Activated CD8-positive, alpha-beta T cell treated with anti-CD3 and anti-CD28 coated beads, Interleukin-2, amount 10 ng/mL, durations not matched to agents 7 days and 5 days (primary cell): ENCODE results near the gene ATP2A3. TPM values are rescaled to one million over a fixed set of nuclear protein-coding genes. Genes with fewer than 3 reads are reported as not detected.
"Not testable (repeated sequence)": the region's sequence is repeated elsewhere in the genome, so short reads cannot be mapped to it uniquely, and the experiment has no call there.

ENCODE experiments used
- ATAC-seq: fragments of 150-1000 bp; cut with Tn5 transposase; one replicate; pipeline ENCODE4 v1.10.0; 2021; ENCODE audit warnings: moderate library complexity
- CTCF ChIA-PET: fragments of 350-600 bp; sonication (Branson Sonifier 250); formaldehyde crosslinking; loops from one replicate; lab custom pipeline; 2021; ENCODE audit warnings: antibody characterized with exemption; lab: Charles Lee
- POLR2A ChIA-PET: fragments of 350-600 bp; sonication (Branson Sonifier 250); formaldehyde crosslinking; loops from one replicate; lab custom pipeline; 2021; ENCODE audit warnings: antibody characterized with exemption; lab: Charles Lee
- DNase-seq: peaks from one replicate; pipeline ENCODE4 v3.0.0-alpha.2; 2020
- H3K27ac Mint-ChIP-seq: one replicate; pipeline ENCODE4 v1.8.0; 2021; ENCODE audit warnings: mild to moderate bottlenecking, mixed read lengths
- H3K27me3 Mint-ChIP-seq: one replicate; pipeline ENCODE4 v1.8.0; 2021; ENCODE audit warnings: low read depth, mixed read lengths
- H3K36me3 Mint-ChIP-seq: one replicate; pipeline ENCODE4 v1.8.0; 2021; ENCODE audit warnings: low read depth, mixed read lengths
- H3K4me1 Mint-ChIP-seq: one replicate; pipeline ENCODE4 v1.8.0; 2021; ENCODE audit warnings: low read depth, mixed read lengths
- H3K4me3 Mint-ChIP-seq: one replicate; pipeline ENCODE4 v1.8.0; 2021; ENCODE audit warnings: mild to moderate bottlenecking, mixed read lengths
- H3K9me3 Mint-ChIP-seq: one replicate; pipeline ENCODE4 v1.8.0; 2022; ENCODE audit warnings: mixed read lengths; ENCODE audit not compliant: insufficient read depth
- total RNA-seq, 2 experiments: library from RNA; stranded (reverse); gene quantifications; one replicate each; pipeline ENCODE4 v1.2.3, GENCODE V29; 2021

ATP2A3 gene
- total RNA-seq, 2 experiments from 2014 or later = 341 to 354 TPM

GRCh38 chr17:4004517-4005295 lies 40.5 kb upstream of the ATP2A3 start:
- peaks cover 27% of the 10 kb centered on the region for H3K36me3 Mint-ChIP-seq
- no peak overlapping the region for H3K4me3 Mint-ChIP-seq
- ATAC-seq (peak; percentile 77), DNase-seq (peak; percentile 64)
- H3K27ac Mint-ChIP-seq = no peak overlapping the region
- no peaks in the 10 kb centered on the region for H3K9me3 Mint-ChIP-seq
- H3K4me1 Mint-ChIP-seq = peaks cover 3% of the 10 kb centered on the region
- H3K27me3 Mint-ChIP-seq = peaks cover 2% of the 10 kb centered on the region
- ChIA-PET CTCF (interaction anchor here (0.6 to 6.6 kb wide), 17 partner anchors 9 to 277 kb away, joined by 3 to 69 read pairs (median 4); partner anchors contain the start of genes ATP2A3, NCBP3 and P2RX1), POLR2A (interaction anchor here (0.9 kb wide), 1 partner anchor 88 kb away, joined by 3 read pairs; the partner anchor contains the start of gene P2RX1)

DNA sequence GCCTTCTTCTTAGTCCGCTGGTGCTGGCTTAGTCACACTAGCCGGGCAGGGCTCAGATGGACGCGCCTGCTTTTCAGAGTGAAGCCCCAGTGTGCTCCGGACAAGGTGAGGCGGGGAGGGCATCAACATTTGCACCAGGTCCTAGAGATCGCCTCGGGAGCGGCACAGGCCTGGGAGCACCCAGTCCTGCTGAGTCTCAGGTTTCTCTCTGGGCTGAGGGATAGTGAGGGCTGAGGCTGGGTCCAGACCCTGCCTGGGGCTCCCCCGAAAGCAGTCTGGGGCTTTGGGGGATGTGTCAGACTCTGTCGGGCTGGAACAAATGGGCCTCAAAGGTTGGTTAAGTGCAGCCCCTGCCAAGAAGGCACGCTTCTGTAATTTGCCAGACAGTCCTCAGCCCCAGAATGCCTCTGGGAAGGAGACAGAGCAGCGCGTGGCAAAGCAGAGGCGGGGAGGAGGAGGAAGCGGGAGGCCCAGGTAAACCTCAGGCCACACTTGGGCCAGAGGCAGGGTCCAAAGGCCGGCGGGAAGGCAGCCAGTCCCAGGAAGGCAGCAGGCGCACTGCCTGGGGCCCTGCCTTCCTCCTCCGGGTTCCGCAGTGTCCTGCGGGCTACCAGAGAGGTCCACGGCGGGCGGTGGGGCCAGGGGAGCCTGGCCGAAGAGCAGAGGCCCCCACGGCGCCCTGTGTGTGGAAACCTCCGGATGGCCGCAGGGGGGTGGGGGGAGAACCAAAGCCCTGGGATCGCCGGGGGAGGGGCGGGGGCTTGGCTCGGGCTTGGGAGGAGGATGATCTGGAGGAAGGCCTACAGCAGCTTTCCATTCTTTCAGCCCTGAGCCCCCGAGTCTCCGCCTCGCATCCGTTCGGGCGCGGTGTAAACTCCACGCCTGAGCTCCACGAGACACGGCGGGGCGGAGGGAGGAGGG lies 39.5 kb upstream of the ATP2A3 start:
- POLR2A ChIA-PET = no interaction called here
- DNase-seq = peak; percentile 13

DNA sequence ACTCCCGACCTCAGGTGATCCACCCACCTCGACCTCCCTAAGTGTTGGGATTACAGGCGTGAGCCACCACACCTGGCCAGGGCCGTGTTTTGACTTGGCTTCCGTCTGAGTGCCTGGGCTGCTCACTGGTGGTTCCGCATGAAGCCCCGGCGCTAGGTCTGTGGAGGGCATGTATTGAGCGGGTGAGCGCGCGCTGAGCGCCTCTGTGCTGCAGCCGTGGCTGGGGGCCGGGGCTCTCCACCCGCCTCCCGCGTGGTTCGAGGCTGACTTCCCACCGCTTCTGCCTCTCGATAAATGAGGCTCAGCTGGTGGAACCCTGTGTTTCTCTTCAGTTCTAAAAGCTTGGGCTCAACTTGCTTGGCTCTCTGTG lies 38.9 kb upstream of the ATP2A3 start:
- ChIA-PET CTCF (interaction anchor here (1.2 to 6.6 kb wide), 4 partner anchors 26 to 89 kb away, joined by 3 to 47 read pairs (median 5); partner anchors contain the start of gene ATP2A3), POLR2A (no interaction called here)
- Mint-ChIP-seq H3K27ac (no peak overlapping the region), H3K4me3 (no peak overlapping the region), H3K36me3 (peaks cover 19% of the 10 kb centered on the region), H3K27me3 (peaks cover 2% of the 10 kb centered on the region), H3K4me1 (peaks cover 3% of the 10 kb centered on the region), H3K9me3 (no peaks in the 10 kb centered on the region)
- ATAC-seq = no peak
- DNase-seq = no peak

More for the DNA sequence above, 39.5 kb upstream of the ATP2A3 start:
- peaks cover 23% of the 10 kb centered on the region for H3K36me3 Mint-ChIP-seq
- CTCF ChIA-PET = interaction anchor here (0.6 to 6.6 kb wide), 15 partner anchors 8 to 276 kb away, joined by 3 to 69 read pairs (median 4); partner anchors contain the start of genes ATP2A3, NCBP3 and P2RX1
- H3K27ac Mint-ChIP-seq = no peak overlapping the region
- no peak for ATAC-seq
- peaks cover 2% of the 10 kb centered on the region for H3K27me3 Mint-ChIP-seq
- no peak overlapping the region for H3K4me3 Mint-ChIP-seq
- H3K4me1 Mint-ChIP-seq = peaks cover 3% of the 10 kb centered on the region
- no peaks in the 10 kb centered on the region for H3K9me3 Mint-ChIP-seq

DNA sequence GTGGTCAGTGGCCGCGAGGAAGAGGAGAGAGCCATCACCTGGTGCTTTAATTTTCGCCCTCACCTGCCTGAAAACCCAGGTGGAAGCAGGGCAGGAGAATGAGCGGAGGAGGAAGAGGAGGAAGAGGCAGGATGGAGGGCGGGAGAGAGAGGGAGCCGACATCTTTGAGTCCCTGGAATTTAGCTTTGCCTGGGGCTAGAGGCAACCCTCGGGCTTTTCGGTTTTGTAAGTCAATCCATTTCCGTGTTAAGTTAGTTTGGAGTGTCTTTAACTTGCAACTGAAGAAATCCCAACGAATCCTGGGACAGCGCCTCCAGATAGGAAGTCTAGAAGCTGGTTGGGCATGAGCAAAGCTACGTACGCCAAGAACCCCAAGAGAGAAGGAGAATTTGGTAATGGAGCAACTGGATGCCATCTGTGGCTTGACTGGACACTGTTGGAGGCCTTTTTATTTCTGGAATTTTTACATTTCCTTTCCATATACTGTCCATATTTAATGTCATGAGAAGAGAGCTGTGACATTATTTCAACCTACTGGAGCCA lies 36.9 kb upstream of the ATP2A3 start:
- Mint-ChIP-seq H3K27me3 (peaks cover 8% of the 10 kb centered on the region), H3K4me1 (peaks cover 3% of the 10 kb centered on the region), H3K27ac (no peak overlapping the region), H3K4me3 (no peak overlapping the region), H3K9me3 (no peaks in the 10 kb centered on the region), H3K36me3 (peaks cover 4% of the 10 kb centered on the region)
- DNase-seq (no peak), ATAC-seq (no peak)
- ChIA-PET POLR2A (no interaction called here), CTCF (interaction anchor here (1.2 to 6.6 kb wide), 4 partner anchors 16 to 156 kb away, joined by 3 to 47 read pairs (median 7); partner anchors contain the start of gene ATP2A3)

DNA sequence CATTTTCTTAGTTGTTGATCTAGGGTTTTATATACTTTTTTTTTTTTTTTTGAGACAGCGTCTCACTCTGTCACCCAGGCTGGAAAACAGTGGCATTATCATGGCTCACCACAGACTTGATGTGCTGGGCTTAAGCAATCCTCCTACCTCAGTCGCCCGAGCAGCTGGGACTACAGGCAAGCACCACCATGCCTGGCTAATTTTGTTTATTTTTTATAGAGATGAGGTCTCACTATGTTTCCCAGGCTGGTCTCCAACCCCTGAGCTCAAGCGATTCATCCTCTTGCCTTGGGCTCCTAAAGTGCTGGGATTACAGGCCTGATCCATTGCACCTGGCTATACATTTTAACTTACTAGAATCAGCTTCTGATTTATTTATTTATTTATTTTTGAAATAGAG lies 34.2 kb upstream of the ATP2A3 start:
- POLR2A ChIA-PET = no interaction called here
- no peaks in the 10 kb centered on the region for H3K4me1 Mint-ChIP-seq
- no peaks in the 10 kb centered on the region for H3K36me3 Mint-ChIP-seq
- CTCF ChIA-PET = interaction anchor here (0.8 to 1.3 kb wide), 2 partner anchors 33 to 84 kb away, joined by 3 to 5 read pairs; no protein-coding TSS in a partner anchor
- DNase-seq (no peak), ATAC-seq (no peak)
- no peak overlapping the region for H3K27ac Mint-ChIP-seq
- peaks cover 19% of the 10 kb centered on the region for H3K27me3 Mint-ChIP-seq
- peaks cover 6% of the 10 kb centered on the region for H3K9me3 Mint-ChIP-seq
- H3K4me3 Mint-ChIP-seq = no peak overlapping the region

GRCh38 chr17:3995067-3995466 lies 30.8 kb upstream of the ATP2A3 start:
- Mint-ChIP-seq H3K27ac (no peak overlapping the region), H3K4me3 (no peak overlapping the region), H3K27me3 (peaks cover 21% of the 10 kb centered on the region), H3K9me3 (peaks cover 6% of the 10 kb centered on the region), H3K4me1 (no peaks in the 10 kb centered on the region), H3K36me3 (no peaks in the 10 kb centered on the region)
- DNase-seq (no peak), ATAC-seq (no peak)
- POLR2A ChIA-PET = no interaction called here
- CTCF ChIA-PET = interaction anchor here (1.1 kb wide), 1 partner anchor 132 kb away, joined by 4 read pairs; no protein-coding TSS in a partner anchor

DNA sequence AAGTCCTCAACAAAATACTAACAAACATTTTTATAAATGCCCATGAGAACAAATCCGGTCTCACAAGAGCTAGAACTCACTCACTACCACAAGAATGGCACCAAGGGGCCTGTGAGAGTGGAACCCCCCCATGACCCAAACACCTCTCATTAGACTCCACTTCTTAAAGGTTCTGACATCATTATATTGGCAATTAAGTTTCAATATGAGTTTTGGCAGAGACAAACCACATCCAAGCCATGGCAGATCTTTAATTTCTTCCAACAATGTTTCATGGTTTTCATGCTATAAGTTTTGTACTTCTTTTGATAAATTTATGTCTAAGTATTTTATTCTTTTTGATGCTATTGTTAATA lies 30.0 kb upstream of the ATP2A3 start:
- Mint-ChIP-seq H3K36me3 (no peaks in the 10 kb centered on the region), H3K27ac (no peak overlapping the region), H3K4me3 (no peak overlapping the region), H3K27me3 (peaks cover 21% of the 10 kb centered on the region), H3K4me1 (no peaks in the 10 kb centered on the region), H3K9me3 (peaks cover 6% of the 10 kb centered on the region)
- CTCF ChIA-PET = interaction anchor here (0.7 to 1.1 kb wide), 2 partner anchors 81 to 131 kb away, joined by 3 to 4 read pairs; no protein-coding TSS in a partner anchor
- no peak for DNase-seq
- ATAC-seq = no peak
- POLR2A ChIA-PET = no interaction called here

- DNase-seq (no peak), ATAC-seq (no peak)
- ChIA-PET CTCF (interaction anchor here (0.7 to 1.3 kb wide), 4 partner anchors 10 to 131 kb away, joined by 3 to 5 read pairs (median 4); no protein-coding TSS in a partner anchor), POLR2A (interaction anchor here (0.8 kb wide), 1 partner anchor 28 kb away, joined by 3 read pairs; no protein-coding TSS in a partner anchor)
- no peaks in the 10 kb centered on the region for H3K36me3 Mint-ChIP-seq
- no peak overlapping the region for H3K4me3 Mint-ChIP-seq
- peaks cover 6% of the 10 kb centered on the region for H3K9me3 Mint-ChIP-seq
- no peak overlapping the region for H3K27ac Mint-ChIP-seq
- peaks cover 21% of the 10 kb centered on the region for H3K27me3 Mint-ChIP-seq
- H3K4me1 Mint-ChIP-seq = no peaks in the 10 kb centered on the region
These were observed 29.4 kb upstream of the ATP2A3 start for GRCh38 chr17:3993493-3994220.

DNA sequence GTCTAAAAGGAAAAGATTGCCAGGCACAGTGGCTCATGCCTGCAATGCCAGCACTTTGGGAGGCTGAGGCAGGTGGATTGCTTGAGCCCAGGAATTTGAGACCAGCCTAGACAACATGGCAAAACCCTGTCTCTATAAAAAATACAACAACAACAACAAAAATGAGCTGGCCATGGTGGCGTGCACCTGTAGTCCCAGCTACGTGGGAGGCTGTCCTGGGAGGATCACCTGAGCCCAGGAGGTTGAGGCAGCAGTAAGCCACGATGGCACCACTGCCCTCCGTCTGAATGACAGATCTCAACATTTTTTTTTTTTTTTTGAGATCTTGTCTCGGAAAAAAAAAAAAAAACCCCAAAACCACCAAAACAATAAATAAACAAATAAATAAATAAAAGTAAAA lies 28.1 kb upstream of the ATP2A3 start:
- POLR2A ChIA-PET = no interaction called here

GRCh38 chr17:3991699-3992098 lies 27.5 kb upstream of the ATP2A3 start:
- CTCF ChIA-PET, H3K27ac Mint-ChIP-seq, DNase-seq, POLR2A ChIA-PET, H3K4me3 Mint-ChIP-seq, H3K9me3 Mint-ChIP-seq, H3K36me3 Mint-ChIP-seq, ATAC-seq, H3K4me1 Mint-ChIP-seq: not testable (repeated sequence)
- peaks cover 19% of the 10 kb centered on the region for H3K27me3 Mint-ChIP-seq

More for the DNA sequence above, 28.1 kb upstream of the ATP2A3 start:
- H3K27ac Mint-ChIP-seq = no peak overlapping the region
- H3K36me3 Mint-ChIP-seq = no peaks in the 10 kb centered on the region
- DNase-seq (no peak), ATAC-seq (no peak)
- CTCF ChIA-PET = no interaction called here
- no peak overlapping the region for H3K4me3 Mint-ChIP-seq
- H3K4me1 Mint-ChIP-seq = no peaks in the 10 kb centered on the region
- H3K27me3 Mint-ChIP-seq = peaks cover 20% of the 10 kb centered on the region
- H3K9me3 Mint-ChIP-seq = peaks cover 6% of the 10 kb centered on the region
